Activated CD8-positive, alpha-beta memory T cell treated with anti-CD3 and anti-CD28 coated beads, Interleukin-2, amount 50 U/mL, for 24 hours (primary cell): Measurements from ENCODE around the gene MELTF.

ENCODE experiments used
- DNase-seq: peaks from one replicate; pipeline ENCODE4 v3.0.0-alpha.2; 2020; ENCODE audit errors: extremely low read depth

Gene MELTF

DNA sequence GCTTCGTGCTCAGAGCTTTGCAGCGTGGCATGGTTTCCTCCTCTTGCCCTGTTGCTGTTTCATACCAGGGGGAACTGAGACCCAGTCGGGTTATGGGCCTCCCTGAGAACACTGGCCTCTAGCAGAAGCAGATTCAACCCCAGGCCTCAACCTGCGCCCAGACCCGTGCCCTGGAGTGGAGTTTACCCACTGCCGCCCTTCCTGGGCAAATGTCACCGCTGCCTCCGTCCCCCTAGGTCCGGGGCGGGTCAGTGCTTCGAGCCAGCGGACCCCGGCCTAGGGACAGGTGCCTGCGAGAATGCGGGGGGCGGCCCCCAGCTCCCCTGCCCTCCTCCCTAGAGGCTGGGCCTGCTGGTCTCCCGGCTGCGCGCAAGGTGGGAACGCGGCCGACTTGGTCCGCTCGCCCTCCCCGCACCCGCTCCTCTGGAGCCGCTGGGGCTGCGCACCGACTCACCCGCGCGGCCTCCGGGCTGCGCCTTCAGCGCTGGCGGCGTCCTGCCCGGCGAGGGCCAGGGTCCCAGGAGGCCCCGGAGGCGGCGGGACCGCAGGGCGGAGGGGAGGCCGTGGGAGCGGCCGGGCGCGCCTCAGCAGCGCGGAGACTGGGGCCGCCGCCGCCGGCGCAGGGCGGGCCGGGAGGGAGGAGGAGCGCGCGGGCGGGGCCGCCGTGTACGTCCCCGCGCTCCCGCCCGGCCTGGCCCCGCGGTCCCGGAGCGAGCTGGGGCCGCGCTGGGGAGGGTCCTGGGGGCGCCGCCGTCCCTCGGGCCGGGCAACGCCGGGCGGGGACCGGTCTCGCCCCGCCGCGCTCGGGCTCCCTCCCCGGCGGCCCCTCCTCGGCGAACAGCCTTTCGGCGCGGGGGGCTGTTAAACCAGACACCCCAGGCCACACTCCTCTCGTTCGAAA, 61.1 kb downstream of the MELTF start, which contains the start of gene PIGZ:
TSS of gene PIGZ (minus strand) at position 601 of the 901 bp plus-strand sequence. CDS start 16,802 bp downstream, outside the sequence.
- DNase-seq: no peak

DNA sequence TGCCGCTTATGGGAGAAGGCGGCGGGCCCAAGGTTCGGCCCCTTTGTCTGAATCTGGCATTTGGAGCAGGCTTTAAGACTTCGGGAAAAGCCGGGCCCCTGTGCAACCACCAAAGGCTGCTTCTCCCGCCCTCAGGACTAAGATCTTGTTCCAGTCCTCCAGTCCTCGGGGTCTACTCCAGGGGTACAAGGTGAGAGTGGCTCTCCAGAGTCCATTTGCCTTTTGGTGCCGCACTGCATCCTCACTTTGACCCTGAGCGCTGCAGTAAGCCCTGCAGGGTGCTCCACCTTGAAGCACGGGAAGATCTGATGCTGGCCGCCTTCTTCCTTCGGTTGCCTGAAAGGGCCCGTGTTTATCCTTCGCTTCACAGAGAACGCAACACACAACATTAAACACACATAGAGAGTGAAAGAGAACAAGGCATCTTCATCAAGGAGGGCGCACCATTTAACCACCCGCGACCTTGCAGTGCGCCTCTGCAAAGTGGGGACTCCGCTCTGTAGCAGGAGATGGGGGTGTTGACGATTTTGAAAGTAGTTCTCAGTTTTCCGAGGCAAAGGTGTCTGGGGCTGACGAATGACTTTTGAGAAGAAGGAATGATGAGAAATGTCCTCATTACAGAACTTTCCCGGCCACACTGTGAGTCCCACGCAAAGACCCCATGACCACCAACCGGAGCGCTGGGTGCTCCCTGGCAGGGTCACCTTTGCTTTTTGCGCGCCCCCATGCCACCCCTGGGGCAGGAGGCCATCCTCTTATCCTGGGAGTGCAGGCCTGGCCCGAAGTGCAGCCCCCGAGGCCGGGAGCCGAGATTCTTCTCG, 62.0 kb downstream of the MELTF start:
- DNase-seq: no peak

- no peak for DNase-seq
Measured at GRCh38 chr3:196966526-196967401, 62.9 kb downstream of the MELTF start.

DNA sequence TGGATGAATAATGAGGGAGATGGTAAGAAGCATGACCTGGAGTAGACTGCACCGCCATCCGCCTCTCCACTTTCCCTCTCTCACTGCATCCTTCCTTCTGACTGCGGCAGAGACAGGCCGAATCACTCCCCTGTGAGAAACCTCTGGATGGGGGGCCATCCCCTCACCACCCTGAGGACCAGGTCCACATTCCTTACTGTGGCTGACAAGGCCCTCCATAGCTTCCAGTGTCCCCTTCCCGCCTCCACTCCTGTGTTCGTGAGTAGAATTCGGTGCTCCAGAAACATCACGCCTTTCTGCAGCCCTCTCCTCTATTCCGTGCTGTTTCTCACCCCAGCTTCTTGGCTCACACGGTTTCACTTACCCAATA, 63.8 kb downstream of the MELTF start:
- DNase-seq: no peak

- DNase-seq: no peak
Measured at GRCh38 chr3:196965112-196965803, 64.4 kb downstream of the MELTF start.

DNA sequence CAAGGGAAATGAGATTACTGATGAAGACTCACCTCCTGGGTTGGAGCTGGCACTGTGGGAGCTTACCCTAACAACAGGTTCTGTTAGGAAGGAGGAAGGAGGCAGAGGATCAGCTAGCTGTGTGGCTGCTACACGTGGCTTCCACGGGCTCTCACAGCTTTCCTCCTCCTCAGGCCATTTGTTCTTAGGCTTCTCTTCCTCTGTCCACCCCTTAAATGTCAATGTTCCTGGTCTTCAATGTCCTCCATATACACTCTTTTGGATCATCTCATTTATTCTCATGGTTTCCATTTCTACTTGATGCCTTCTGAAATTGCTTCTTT, 66.0 kb downstream of the MELTF start:
- no peak for DNase-seq

DNA sequence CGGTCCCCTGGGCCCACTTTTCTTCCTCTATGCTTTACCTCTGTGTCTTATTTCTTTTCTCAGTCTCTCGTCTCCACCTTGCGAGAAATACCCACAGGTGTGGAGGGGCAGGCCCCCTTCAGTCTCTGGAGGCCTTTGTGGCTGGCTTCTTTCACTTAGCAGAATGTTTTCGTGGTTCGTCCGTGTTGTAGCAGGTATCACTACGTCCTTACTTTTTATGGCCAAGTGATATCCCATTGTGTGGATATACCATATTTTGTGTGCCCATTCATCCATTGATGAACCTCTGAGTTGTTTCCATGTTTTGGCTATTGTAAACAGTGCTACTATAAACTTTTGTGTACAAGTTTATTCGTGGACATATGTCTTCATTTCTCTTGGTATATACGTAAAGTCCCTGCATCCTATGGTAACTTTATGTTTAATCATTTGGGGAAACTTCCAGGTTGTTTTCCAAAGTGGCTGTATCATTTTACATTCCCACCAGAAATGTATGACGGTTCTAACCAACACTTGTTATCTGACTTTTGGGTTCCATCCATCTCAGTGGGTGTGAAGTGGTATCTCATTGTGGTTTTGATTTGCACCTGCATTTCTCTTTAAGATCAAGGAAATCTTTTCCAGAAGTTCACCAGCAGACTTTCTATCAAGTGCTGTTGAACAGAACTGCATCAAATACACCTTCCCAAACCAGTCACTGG, 66.5 kb downstream of the MELTF start:
- DNase-seq: no peak

DNA sequence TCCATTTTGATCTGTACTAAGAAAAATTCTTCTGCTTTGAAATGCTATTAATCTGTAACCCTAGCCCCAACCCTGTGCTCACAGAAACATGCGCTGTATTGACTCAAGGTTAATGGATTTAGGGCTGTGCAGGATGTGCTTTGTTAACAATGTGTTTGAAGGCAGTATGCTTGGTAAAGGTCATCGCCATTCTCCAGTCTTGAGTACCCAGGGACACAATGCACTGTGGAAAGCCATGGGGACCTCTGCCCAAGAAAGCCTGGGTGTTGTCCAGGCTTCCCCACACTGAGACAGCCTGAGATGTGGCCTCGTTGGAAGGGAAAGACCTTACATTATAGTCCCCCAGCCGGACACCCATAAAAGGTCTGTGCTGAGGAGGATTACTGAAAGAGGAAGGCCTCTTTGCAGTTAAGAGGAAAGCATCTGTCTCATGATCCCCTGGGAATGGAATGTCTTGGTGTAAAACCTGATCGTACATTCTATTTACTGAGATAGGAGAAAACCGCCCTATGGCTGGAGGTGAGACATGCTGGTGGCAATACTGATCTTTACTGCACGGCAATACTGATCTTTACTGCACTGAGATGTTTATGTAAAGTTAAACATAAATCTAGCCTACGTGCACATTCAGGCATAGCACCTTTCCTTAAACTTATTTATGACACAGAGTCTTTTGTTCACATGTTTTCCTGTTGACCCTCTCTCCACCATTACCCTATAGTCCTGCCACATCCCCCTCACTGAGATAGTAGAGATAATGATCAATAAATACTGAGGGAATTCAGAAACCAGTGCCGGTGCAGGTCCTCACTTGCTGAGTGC, 67.3 kb downstream of the MELTF start:
- DNase-seq: no peak

DNA sequence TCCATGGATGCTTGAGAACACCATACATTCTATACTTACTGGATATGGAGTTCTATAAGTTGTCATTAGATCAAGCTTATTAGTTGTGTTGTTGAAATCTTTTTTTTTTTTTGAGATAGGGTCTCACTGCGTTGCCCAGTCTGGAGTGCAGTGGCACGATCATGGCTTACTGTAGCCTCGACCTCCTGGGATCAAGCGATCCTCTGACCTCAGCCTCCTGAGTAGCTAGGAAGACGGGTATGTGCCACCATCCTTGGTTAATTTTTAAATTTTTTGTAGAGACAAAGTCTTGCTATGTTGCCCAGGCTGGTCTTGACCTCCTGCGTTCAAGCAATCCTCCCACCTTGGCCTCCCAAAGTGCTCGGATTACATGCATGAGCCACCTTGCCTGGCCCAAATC, 74.8 kb downstream of the MELTF start:
- DNase-seq: no peak
